Breast epithelium (tissue), 3 donors: ENCODE measurements around the gene SPATS1.

Experiments
- CTCF ChIP-seq, 3 donors: fragments of 450-650 bp; IDR thresholded peaks; one replicate each; pipeline ENCODE4 v1.5.1; 2016 to 2017; ENCODE audit warnings: antibody characterized with exemption in 3 of 3, mild to moderate bottlenecking in 3 of 3, moderate library complexity in 3 of 3
- POLR2A ChIP-seq: fragments of 450-650 bp; IDR thresholded peaks from one replicate; pipeline ENCODE4 v1.6.1; 2016; ENCODE audit warnings: antibody characterized with exemption, mild to moderate bottlenecking, moderate library complexity

- no peak for TF ChIP-seq CTCF (IDR thresholded peaks at IDR 0.05)
- no peak for TF ChIP-seq POLR2A
Measured at GRCh38 chr6:44375071-44375470, 32.6 kb downstream of the SPATS1 start.
